K562 (cell line): ENCODE measurements around the gene SMG1. TPM values are rescaled to one million over a fixed set of nuclear protein-coding genes. Genes with fewer than 3 reads are reported as not detected.

Source experiments
- ARID1B ChIP-seq: fragments of 450-650 bp; IDR thresholded peaks from 2 replicates; pipeline ENCODE4 v1.6.1; 2016; ENCODE audit warnings: antibody characterized with exemption, mild to moderate bottlenecking, inconsistent platforms
- CHCHD3 ChIP-seq: fragments of 250-450 bp; sonication (Bioruptor Pico); IDR thresholded peaks from 2 replicates; pipeline ENCODE4 v2.1.2; 2022; ENCODE audit warnings: mild to moderate bottlenecking
- CTCF ChIP-seq, 3 experiments: IDR thresholded peaks in 2 of 3; conservative IDR thresholded peaks in 1 of 3; 2 replicates each; pipeline ENCODE4 v1.5.1; 2011 to 2012; ENCODE audit warnings: low read length in 3 of 3, mild to moderate bottlenecking in 3 of 3, control low read depth in 2 of 3, improper control_type of control experiment in 1 of 3, inconsistent platforms in 1 of 3, low read depth in 1 of 3, mixed read lengths in 1 of 3, moderate library complexity in 1 of 3; ENCODE audit not compliant: insufficient read depth in 2 of 3
- HLTF ChIP-seq: fragments of 450-650 bp; IDR thresholded peaks from 2 replicates; pipeline ENCODE4 v1.6.1; 2016
- MEF2A ChIP-seq: IDR thresholded peaks from 2 replicates; pipeline ENCODE4 v1.6.1; 2011; ENCODE audit warnings: low read depth, mild to moderate bottlenecking, low read length, moderate library complexity; ENCODE audit not compliant: control insufficient read depth
- MXI1 ChIP-seq: IDR thresholded peaks from 2 replicates; pipeline ENCODE4 v1.6.1; 2011; ENCODE audit warnings: low read depth, mild to moderate bottlenecking, improper control_type of control experiment, low read length
- NFATC3 ChIP-seq: fragments of 450-650 bp; IDR thresholded peaks from 2 replicates; pipeline ENCODE4 v1.6.1; 2017; ENCODE audit warnings: mild to moderate bottlenecking
- TRIM24 ChIP-seq, 2 experiments: fragments of 450-650 bp; IDR thresholded peaks; 2 replicates each; pipeline ENCODE4 v1.6.1; 2016
- TSC22D4 ChIP-seq: fragments of 450-650 bp; IDR thresholded peaks from 2 replicates; pipeline ENCODE4 v1.6.1; 2016; ENCODE audit warnings: missing genetic modification characterization, missing biosample characterization, control low read depth
- ZNF282 ChIP-seq: sonication (generic); formaldehyde crosslinking; IDR thresholded peaks from 2 replicates; pipeline ENCODE4 v1.8.1; 2023; ENCODE audit warnings: missing genetic modification reagents
- ZNF311 ChIP-seq: fragments of 250-450 bp; sonication (Bioruptor Pico); IDR thresholded peaks from 2 replicates; pipeline ENCODE4 v1.4.0; 2020; ENCODE audit warnings: mild to moderate bottlenecking, moderate library complexity
- ZNF407 ChIP-seq: fragments of 450-650 bp; IDR thresholded peaks from 2 replicates; pipeline ENCODE4 v1.6.1; 2016; ENCODE audit warnings: low read depth
- ZNF707 ChIP-seq: fragments of 250-450 bp; sonication (Bioruptor Pico); conservative IDR thresholded peaks from 2 replicates; pipeline ENCODE4 v1.8.0; 2022; ENCODE audit warnings: inconsistent platforms, mild to moderate bottlenecking, moderate library complexity
- ZNF764 ChIP-seq: fragments of 250-450 bp; sonication (Bioruptor Pico); IDR thresholded peaks from 2 replicates; pipeline ENCODE4 v1.4.0; 2020; ENCODE audit warnings: low read depth, mild to moderate bottlenecking, moderate library complexity
- polyA plus RNA-seq, 8 experiments: library from polyadenylated mRNA; depleted of rRNA in 4 of 8; stranded (reverse) in 5 of 8; unstranded in 3 of 8; fragments of >200 nt; fragmentation: Nextera tagmentation in 2 of 8; fragmentation: Illumina TruSeq in 1 of 8; extraction: Ambion mirVana in 2 of 8; extraction: Trizol in 1 of 8; gene quantifications; 2 replicates each; pipeline versions ENCODE4 v1.2.1 to v1.2.3, GENCODE V29; 2011 to 2014; ENCODE audit warnings: inconsistent platforms in 1 of 8, missing spikeins in 1 of 8
- total RNA-seq, 7 experiments: library from RNA; depleted of rRNA in 6 of 7; stranded (reverse); fragments of >200 nt in 6 of 7; fragmentation: Illumina TruSeq in 2 of 7; extraction: Trizol in 2 of 7; gene quantifications; 2 replicates each; pipeline versions ENCODE4 v1.2.1 to v1.2.3, GENCODE V29; 2011 to 2021; ENCODE audit warnings: low replicate concordance in 1 of 7
- TF ChIP-seq, protein P1 (sequence below): fragments of 450-650 bp; formaldehyde crosslinking; IDR thresholded peaks from 2 replicates; pipeline ENCODE4 v1.4.0; 2020; ENCODE audit warnings: mild to moderate bottlenecking

SMG1 gene
- total and polyA plus RNA-seq, 9 of the 15 experiments (the other 6 are each of a cell fraction or from before 2014, with no cell fraction given) = 3.4 to 54.8 (median 32.0) TPM

GRCh38 chr16:18801145-18801972, 124.8 kb downstream of the SMG1 start, which contains the start of gene ARL6IP1 (continued):
- TF ChIP-seq ZNF407 (no peak; the same call in 1 of the 2 replicates), ZNF311 (CRISPR knock-in tag) (no peak), MEF2A (no peak), CTCF (IDR thresholded peaks at IDR 0.05 in 2 of 3, conservative IDR thresholded peaks at IDR 0.05 in 1 of 3; ENCODE audit: insufficient read depth in 2 of 3, low read depth in 1 of 3, low read length in 3 of 3) (peak; percentile 80 to 86 (median 85)), ARID1B (0 out of 2 replicates have a peak, but pooled peaks have one; percentile 42), ZNF282 (CRISPR knock-in tag) (no peak), CHCHD3 (CRISPR knock-in tag) (peak; percentile 76; the same call in 1 of the 2 replicates), ZNF707 (no peak), ZNF764 (CRISPR knock-in tag) (no peak), MXI1 (no peak), NFATC3 (no peak), HLTF (peak; percentile 71; the same call in 1 of the 2 replicates), TRIM24 (IDR thresholded peaks at IDR 0.05) (peak in 1 of 2 experiments; percentile 38; a peak in 1 of 4 replicates), TSC22D4 (tag) (no peak)
- TF ChIP-seq, protein P1, sequence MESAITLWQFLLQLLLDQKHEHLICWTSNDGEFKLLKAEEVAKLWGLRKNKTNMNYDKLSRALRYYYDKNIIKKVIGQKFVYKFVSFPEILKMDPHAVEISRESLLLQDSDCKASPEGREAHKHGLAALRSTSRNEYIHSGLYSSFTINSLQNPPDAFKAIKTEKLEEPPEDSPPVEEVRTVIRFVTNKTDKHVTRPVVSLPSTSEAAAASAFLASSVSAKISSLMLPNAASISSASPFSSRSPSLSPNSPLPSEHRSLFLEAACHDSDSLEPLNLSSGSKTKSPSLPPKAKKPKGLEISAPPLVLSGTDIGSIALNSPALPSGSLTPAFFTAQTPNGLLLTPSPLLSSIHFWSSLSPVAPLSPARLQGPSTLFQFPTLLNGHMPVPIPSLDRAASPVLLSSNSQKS = no peak
